OCI-LY3 (cell line): ENCODE data around the gene KRTAP19-4.

Experiments
- CTCF ChIP-seq: fragments of 200-600, 300-600 bp; sonication (generic); IDR thresholded peaks from 2 replicates; pipeline ENCODE4 v1.5.1; 2014; ENCODE audit warnings: antibody characterized with exemption, low read length, low read depth
- EZH2phosphoT487 ChIP-seq: fragments of 200-600 bp; shearing (Covaris generic); IDR thresholded peaks from 2 replicates; pipeline ENCODE4 v1.6.1; 2018; ENCODE audit warnings: antibody characterized with exemption, mixed run types, low read depth

- TF ChIP-seq CTCF (no peak), EZH2phosphoT487 (no peak)
These were observed 18.7 kb upstream of the KRTAP19-4 start for GRCh38 chr21:30515681-30516080.
